ENCODE results near the gene AUTS2.

DNA sequence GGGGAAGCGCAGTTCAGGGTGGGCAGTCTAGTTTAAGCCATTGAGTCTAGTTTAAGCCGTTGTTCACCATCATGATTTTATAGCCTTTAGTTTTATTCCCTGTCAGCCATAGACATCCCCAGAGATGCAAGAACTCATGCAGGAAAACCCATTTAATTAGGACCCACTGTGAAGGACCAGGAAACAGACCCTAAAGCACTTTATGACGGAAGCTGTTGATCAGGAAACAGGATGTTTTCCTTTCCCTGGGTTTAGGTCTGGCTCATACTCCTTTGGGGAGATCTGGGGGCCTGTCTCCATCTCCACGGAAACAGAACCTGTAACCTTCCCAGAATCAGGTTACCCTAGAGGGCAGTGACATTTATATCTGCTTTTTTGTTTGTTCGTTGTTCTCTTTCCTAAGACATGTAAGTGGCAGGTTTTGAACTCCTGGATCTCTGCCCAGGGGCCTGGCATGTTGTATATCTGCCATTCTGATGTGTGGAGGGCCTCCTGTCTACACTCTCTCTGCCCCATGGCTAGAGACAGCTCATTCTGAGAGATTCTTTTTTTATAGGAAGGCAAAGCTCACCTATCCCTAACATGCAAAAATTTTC, 876.5 kb downstream of the AUTS2 start:
- no peak for TF ChIP-seq EZH2 (IDR thresholded peaks at IDR 0.05; ENCODE audit: insufficient read depth, poor library complexity, severe bottlenecking)
- TF ChIP-seq EZH2phosphoT487 (IDR thresholded peaks at IDR 0.05; ENCODE audit: insufficient read depth, low read depth), result no peak

Measured in GM23248 (cell line).